Measurements from ENCODE around the gene GIGYF1.

DNA sequence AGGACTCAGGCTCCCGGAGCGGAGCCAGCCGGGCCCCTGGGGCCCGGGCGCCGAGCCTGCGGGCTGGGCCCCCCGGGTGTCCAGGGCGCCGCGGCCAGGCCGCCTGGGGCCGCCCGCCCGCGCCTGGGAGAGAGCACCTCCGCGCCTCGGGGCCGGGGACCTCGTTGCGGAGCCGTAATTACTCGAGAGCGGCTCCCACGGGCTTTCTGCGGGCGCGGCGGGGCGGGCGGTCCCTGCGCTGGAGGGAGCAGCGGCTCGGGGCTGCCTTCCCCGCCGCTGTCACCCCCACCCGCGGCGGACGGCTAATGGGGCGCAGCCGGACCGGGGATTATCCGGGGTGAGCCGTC lies 19.0 kb downstream of the GIGYF1 start:
- TF ChIP-seq, protein P1, sequence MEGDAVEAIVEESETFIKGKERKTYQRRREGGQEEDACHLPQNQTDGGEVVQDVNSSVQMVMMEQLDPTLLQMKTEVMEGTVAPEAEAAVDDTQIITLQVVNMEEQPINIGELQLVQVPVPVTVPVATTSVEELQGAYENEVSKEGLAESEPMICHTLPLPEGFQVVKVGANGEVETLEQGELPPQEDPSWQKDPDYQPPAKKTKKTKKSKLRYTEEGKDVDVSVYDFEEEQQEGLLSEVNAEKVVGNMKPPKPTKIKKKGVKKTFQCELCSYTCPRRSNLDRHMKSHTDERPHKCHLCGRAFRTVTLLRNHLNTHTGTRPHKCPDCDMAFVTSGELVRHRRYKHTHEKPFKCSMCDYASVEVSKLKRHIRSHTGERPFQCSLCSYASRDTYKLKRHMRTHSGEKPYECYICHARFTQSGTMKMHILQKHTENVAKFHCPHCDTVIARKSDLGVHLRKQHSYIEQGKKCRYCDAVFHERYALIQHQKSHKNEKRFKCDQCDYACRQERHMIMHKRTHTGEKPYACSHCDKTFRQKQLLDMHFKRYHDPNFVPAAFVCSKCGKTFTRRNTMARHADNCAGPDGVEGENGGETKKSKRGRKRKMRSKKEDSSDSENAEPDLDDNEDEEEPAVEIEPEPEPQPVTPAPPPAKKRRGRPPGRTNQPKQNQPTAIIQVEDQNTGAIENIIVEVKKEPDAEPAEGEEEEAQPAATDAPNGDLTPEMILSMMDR (IDR thresholded peaks at IDR 0.05; ENCODE audit: poor library complexity, severe bottlenecking), result no peak
- TF ChIP-seq POLR2AphosphoS5 (IDR thresholded peaks at IDR 0.05), result no peak
